ENCODE data around the gene PADI4. TPM values are rescaled to one million over a fixed set of nuclear protein-coding genes. Genes with fewer than 3 reads are reported as not detected.

Gene PADI4
- total RNA-seq, 1 donor from 2014 or later, result not detected

DNA sequence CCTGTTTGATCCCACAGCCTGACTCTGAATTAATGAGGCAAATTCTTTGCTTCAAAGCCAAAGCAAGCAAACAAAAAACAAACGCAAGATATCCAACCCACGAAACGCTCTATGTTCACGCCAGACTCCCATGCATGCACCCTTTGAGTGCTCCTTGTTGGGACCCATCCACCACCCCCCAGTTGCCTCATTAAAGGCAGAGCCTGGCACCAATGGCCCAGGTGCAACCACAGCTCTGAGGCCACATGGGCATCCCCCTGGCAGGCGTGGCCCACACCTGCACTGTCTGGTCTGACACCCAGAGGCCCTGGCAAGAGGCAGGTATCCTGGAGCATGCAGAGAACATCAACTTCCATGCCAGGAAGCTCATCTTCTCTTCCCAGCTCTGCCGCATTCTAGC is 1.1 kb upstream of the PADI4 start:
- H3K9me3 ChIP-seq, result peaks cover 0 to 2% of the 10 kb centered on the region in 2 donors
- no peaks in the 10 kb centered on the region for H3K36me3 ChIP-seq
- H3K4me3 ChIP-seq, result no peak overlapping the region
- DNase-seq (ENCODE audit: low spot score in 2 of 2), result no peak
- no peaks in the 10 kb centered on the region for H3K4me1 ChIP-seq
- intact Hi-C loops (cut with DNase I), result no loop called here
- TF ChIP-seq, protein P1, sequence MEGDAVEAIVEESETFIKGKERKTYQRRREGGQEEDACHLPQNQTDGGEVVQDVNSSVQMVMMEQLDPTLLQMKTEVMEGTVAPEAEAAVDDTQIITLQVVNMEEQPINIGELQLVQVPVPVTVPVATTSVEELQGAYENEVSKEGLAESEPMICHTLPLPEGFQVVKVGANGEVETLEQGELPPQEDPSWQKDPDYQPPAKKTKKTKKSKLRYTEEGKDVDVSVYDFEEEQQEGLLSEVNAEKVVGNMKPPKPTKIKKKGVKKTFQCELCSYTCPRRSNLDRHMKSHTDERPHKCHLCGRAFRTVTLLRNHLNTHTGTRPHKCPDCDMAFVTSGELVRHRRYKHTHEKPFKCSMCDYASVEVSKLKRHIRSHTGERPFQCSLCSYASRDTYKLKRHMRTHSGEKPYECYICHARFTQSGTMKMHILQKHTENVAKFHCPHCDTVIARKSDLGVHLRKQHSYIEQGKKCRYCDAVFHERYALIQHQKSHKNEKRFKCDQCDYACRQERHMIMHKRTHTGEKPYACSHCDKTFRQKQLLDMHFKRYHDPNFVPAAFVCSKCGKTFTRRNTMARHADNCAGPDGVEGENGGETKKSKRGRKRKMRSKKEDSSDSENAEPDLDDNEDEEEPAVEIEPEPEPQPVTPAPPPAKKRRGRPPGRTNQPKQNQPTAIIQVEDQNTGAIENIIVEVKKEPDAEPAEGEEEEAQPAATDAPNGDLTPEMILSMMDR (IDR thresholded peaks at IDR 0.05), result no peak
- no peak overlapping the region for H3K27ac ChIP-seq
- H3K27me3 ChIP-seq, result no peaks in the 10 kb centered on the region

DNA sequence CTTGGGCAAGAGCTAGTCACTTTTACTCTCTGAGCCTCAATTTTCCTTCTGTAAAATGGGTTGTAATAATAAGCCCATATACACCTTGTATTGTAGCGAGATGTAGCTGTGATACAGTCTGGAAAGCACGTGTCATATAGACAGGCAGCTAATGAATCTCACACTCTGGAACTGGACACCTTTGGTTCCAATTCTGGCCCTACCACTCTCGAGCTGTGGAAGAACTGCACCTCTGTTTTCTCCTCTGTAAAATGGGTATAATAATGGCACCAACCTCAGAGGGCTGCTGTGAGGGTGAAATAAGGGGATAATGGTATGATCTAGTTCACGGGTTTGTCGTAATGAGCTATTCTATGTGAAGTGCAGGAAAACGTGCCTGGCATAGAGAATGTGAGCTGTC is 668 bp upstream of the PADI4 start:
- TF ChIP-seq, protein P1 (IDR thresholded peaks at IDR 0.05), result no peak

DNA sequence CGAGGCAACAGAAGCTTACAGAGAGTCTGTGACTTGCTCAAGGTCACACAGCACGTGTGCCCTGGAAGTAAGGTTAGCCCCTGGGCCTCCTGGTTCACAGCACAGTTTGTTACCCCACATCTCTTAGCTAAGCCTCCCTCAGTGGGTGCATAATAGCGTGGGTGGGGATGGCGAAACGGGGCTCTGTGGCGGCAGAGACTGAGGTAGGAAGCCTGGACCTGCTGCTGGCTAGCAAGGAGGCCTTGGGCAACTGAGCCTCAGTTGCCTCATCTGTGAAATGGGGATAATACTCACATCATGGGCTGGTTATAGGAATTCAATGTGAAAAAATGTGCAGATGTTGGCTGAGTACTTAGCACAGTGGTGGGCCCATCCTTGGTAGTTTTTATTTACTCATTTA is 596 bp downstream of the PADI4 start:
- no peaks in the 10 kb centered on the region for H3K27me3 ChIP-seq
- TF ChIP-seq, protein P1 (IDR thresholded peaks at IDR 0.05), result no peak

More for the DNA sequence above, 668 bp upstream of the PADI4 start:
- Histone ChIP-seq H3K4me3 (no peak overlapping the region), H3K27ac (no peak overlapping the region), H3K27me3 (no peaks in the 10 kb centered on the region), H3K36me3 (no peaks in the 10 kb centered on the region), H3K9me3 (no peaks in the 10 kb centered on the region), H3K4me1 (no peaks in the 10 kb centered on the region)
- intact Hi-C loops (cut with DNase I), result no loop called here
- DNase-seq (ENCODE audit: low spot score in 2 of 2), result no peak

DNA sequence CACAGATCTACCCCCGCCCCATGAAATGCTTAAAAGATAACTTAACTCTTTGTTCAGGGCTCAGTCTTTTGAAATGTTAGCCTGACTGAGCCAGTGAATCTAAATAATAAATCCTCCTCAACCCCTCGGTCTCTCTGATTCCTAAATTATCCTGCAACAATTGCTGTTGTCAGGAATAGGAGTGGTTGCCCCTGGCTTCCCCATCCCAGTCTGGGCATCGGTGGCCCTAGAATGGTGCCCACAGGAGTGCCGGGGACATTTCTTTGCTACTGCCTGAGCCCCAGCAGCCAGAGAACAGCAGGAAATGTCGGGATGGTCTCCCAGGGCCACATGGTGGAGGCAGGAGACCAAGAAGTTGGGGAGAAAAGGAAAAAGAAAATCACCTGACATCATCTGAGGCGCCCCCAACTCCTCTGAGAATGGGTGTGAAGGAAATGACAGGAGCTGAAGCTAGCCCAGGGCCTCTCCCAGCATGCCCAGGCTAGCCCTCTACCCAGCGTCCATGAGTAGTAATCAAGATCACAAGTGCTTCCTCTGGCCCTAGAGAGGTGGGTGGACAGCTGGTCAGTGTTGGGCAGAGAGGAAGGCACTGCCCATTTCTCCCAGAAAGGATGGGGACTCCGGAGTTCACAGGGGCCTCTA is 1.6 kb downstream of the PADI4 start:
- Histone ChIP-seq H3K27ac (no peak overlapping the region), H3K36me3 (no peaks in the 10 kb centered on the region), H3K9me3 (no peaks in the 10 kb centered on the region), H3K27me3 (no peaks in the 10 kb centered on the region), H3K4me3 (no peak overlapping the region), H3K4me1 (no peaks in the 10 kb centered on the region)
- TF ChIP-seq, protein P1 (IDR thresholded peaks at IDR 0.05), result no peak
- no peak for DNase-seq (ENCODE audit: low spot score in 2 of 2)
- intact Hi-C loops (cut with DNase I), result no loop called here

More for the DNA sequence above, 596 bp downstream of the PADI4 start:
- no peak overlapping the region for H3K4me3 ChIP-seq
- H3K36me3 ChIP-seq, result no peaks in the 10 kb centered on the region
- intact Hi-C loops (cut with DNase I), result no loop called here
- no peak overlapping the region for H3K27ac ChIP-seq
- H3K4me1 ChIP-seq, result no peaks in the 10 kb centered on the region
- no peaks in the 10 kb centered on the region for H3K9me3 ChIP-seq
- no peak for DNase-seq (ENCODE audit: low spot score in 2 of 2)

DNA sequence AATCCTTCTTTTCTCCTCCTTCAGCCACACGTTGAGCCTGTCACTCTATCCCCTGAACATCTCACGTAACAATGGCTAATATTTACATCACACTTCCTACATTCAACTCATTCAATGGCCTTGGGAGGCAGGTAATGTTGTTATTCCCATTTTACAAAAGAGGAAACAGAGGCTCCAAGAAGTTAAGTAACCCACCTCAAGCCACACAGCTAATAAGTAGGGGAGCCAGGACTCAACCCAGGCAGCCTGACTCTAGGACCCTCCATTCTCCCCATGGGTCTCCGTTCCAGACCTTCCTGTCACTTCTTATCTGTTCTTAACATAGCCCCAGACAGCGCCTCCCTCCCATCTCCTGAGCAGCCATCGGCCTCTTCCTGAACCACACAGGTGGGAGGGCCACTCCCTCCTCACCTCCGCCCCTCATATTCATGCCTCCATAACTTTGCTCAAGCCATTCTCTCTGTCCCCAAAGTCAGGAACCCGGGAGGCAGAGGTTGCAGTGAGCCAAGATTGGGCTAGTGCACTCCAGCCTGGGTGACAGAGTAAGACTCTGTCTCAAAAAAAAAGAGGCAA is 2.2 kb downstream of the PADI4 start:
- Histone ChIP-seq H3K9me3 (no peaks in the 10 kb centered on the region), H3K27ac (no peak overlapping the region), H3K27me3 (no peaks in the 10 kb centered on the region), H3K36me3 (no peaks in the 10 kb centered on the region), H3K4me1 (no peaks in the 10 kb centered on the region), H3K4me3 (no peak overlapping the region)
- intact Hi-C loops (cut with DNase I), result no loop called here
- TF ChIP-seq, protein P1 (IDR thresholded peaks at IDR 0.05), result no peak
- no peak for DNase-seq (ENCODE audit: low spot score in 2 of 2)
